ENCODE results near the gene GID8. TPM values are rescaled to one million over a fixed set of nuclear protein-coding genes. Genes with fewer than 3 reads are reported as not detected.

GID8 gene
- total RNA-seq, 2 experiments from 2014 or later, result 39.6 to 46.1 TPM

DNA sequence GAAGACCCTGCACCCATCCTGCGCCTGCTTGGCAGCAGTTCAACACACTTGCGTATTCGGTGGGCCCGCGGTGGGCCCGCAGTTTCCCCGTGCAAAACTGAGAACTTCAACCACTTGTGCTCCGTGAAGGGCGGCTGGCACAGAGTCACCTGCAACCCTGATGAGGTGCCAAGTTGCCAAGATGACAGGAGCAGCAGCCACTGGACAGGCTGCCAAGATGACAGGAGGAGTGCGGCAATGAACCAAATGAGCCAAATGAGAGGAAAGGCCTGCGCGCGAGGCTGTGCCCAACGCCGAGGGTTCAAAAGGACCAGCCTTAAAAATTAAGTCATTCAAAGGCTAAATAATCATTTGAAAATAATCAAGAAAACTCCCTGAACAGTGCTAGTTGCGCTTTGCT lies 31.7 kb upstream of the GID8 start:
- Histone ChIP-seq H3K27me3 (ENCODE audit: control insufficient read depth in 1 of 2, insufficient read depth in 2 of 2, low read length in 2 of 2) (no peaks in the 10 kb centered on the region), H3K9me3 (ENCODE audit: control insufficient read depth in 1 of 2, insufficient read depth in 1 of 2, low read length in 2 of 2) (no peaks in the 10 kb centered on the region), H3K36me3 (ENCODE audit: insufficient read depth, low read length) (peaks cover 94% of the 10 kb centered on the region), H3K4me1 (ENCODE audit: insufficient read depth, low read length) (peaks cover 7% of the 10 kb centered on the region), H3K4me3 (ENCODE audit: low read length) (no peak overlapping the region), H3K27ac (ENCODE audit: low read depth in 1 of 2, low read length in 2 of 2) (no peak overlapping the region)
- Mint-ChIP-seq H3K27me3 (no peaks in the 10 kb centered on the region), H3K27ac (no peak overlapping the region), H3K9me3 (no peaks in the 10 kb centered on the region), H3K4me1 (ENCODE audit: low read depth) (peaks cover 27% of the 10 kb centered on the region), H3K36me3 (ENCODE audit: low read depth) (peaks cover 94% of the 10 kb centered on the region), H3K4me3 (no peak overlapping the region)
- ChIA-PET POLR2A (no interaction called here), CTCF (no interaction called here)
- intact Hi-C loops (cut with DNase I, micrococcal nuclease), result no loop called here
- TF ChIP-seq, protein P1, sequence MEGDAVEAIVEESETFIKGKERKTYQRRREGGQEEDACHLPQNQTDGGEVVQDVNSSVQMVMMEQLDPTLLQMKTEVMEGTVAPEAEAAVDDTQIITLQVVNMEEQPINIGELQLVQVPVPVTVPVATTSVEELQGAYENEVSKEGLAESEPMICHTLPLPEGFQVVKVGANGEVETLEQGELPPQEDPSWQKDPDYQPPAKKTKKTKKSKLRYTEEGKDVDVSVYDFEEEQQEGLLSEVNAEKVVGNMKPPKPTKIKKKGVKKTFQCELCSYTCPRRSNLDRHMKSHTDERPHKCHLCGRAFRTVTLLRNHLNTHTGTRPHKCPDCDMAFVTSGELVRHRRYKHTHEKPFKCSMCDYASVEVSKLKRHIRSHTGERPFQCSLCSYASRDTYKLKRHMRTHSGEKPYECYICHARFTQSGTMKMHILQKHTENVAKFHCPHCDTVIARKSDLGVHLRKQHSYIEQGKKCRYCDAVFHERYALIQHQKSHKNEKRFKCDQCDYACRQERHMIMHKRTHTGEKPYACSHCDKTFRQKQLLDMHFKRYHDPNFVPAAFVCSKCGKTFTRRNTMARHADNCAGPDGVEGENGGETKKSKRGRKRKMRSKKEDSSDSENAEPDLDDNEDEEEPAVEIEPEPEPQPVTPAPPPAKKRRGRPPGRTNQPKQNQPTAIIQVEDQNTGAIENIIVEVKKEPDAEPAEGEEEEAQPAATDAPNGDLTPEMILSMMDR (IDR thresholded peaks at IDR 0.05), result no peak
- ATAC-seq (ENCODE audit: poor library complexity) (no peak), DNase-seq (no peak)

DNA sequence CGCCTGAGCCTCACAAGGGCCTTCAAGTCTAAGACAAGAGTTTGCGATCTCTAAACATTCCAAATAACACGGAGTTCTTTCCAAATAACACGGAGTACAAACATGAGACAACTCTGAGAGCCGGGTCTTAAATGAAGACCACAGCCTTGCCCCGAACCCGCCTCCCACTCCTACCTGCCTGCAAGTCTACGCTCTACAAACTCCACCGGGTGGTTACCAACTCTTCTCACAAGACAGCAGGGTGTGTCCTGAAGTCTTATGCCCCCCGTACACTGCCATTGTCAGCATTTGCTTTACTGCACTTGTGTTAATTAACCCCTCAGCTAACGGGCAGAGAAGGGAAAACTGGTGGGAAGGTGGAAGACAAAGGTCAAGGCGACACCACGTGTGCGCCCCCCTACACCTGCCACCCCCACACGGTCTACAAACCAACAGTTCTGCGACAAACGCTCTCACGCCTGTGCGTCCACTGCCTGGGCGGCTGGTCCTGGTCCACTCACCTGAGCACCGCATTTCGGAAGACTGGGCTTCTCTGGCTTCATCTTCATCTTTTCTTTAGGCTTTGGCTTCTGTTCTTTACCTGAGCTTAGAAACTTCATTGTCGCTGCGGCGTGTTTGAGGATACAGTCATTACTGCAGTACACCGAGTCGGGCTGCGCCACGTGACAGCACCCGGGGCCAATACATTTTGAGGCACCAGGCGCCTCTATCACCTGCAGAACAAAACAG lies 31.1 kb upstream of the GID8 start:
- Histone ChIP-seq H3K27ac (ENCODE audit: low read depth in 1 of 2, low read length in 2 of 2) (no peak overlapping the region), H3K4me1 (ENCODE audit: insufficient read depth, low read length) (peaks cover 9% of the 10 kb centered on the region), H3K36me3 (ENCODE audit: insufficient read depth, low read length) (peaks cover 95% of the 10 kb centered on the region), H3K4me3 (ENCODE audit: low read length) (no peak overlapping the region), H3K9me3 (ENCODE audit: control insufficient read depth in 1 of 2, insufficient read depth in 1 of 2, low read length in 2 of 2) (no peaks in the 10 kb centered on the region), H3K27me3 (ENCODE audit: control insufficient read depth in 1 of 2, insufficient read depth in 2 of 2, low read length in 2 of 2) (no peaks in the 10 kb centered on the region)
- peaks cover 94% of the 10 kb centered on the region for H3K36me3 Mint-ChIP-seq (ENCODE audit: low read depth)
- DNase-seq (no peak), ATAC-seq (ENCODE audit: poor library complexity) (no peak)
- peaks cover 30% of the 10 kb centered on the region for H3K4me1 Mint-ChIP-seq (ENCODE audit: low read depth)
- H3K27me3 Mint-ChIP-seq, result no peaks in the 10 kb centered on the region
- H3K9me3 Mint-ChIP-seq, result no peaks in the 10 kb centered on the region
- intact Hi-C loops (cut with DNase I, micrococcal nuclease), result no loop called here
- no peak overlapping the region for H3K4me3 Mint-ChIP-seq
- TF ChIP-seq, protein P1 (IDR thresholded peaks at IDR 0.05), result no peak
- CTCF ChIA-PET, result interaction anchor here (0.9 to 2.3 kb wide), 11 partner anchors 8 to 102 kb away, joined by 3 to 21 read pairs (median 7); partner anchors contain the start of gene GID8
- POLR2A ChIA-PET, result interaction anchor here (1.8 kb wide), 1 partner anchor 11 kb away, joined by 10 read pairs; no protein-coding TSS in a partner anchor
- peak overlapping the region; percentile 43 for H3K27ac Mint-ChIP-seq

DNA sequence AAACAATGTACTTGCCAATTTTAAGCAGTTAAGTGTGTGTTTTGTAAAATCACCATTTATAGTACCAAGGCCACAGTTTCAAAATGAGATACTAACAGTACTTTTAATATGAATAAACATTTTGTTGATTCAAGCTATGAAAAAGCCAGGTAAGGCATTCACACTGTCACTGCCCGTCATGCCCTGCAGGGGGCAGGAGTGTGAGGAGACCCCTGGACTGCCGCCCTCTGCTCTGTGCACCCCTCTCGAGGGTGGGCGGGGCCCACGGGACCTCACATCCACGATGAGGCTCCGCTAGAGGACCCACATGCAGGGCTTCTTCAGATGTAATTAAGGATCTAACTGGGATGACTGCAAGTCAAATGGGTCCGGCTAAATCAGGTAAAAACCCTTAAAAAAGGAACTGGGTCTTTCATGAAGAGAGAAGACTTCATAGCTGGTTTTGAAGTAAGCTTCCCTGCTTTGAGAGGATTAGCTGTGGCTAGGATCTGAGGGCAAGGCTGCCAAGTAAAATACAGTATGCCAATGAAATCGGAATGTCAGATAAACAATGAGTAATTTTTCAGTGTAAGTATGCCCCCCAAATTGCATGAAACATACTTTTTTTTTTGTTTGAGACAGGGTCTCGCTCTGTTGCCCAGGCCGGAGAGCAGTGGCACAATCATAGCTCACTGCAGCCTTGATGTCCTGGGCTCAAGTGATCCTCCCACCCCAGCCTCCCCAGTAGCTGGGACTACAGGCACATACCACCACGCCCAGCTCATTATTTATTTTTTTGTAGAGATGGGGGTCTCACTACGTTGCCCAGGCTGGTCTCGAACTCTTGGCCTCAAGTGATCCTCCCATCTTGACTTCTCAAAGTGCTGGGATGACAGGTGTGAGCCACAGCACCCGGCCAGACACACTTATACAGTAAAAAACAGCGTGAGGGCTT lies 30.3 kb upstream of the GID8 start:
- CTCF ChIA-PET, result interaction anchor here (0.9 to 2.3 kb wide), 11 partner anchors 9 to 101 kb away, joined by 3 to 21 read pairs (median 7); partner anchors contain the start of gene GID8
- peak overlapping the region; percentile 43 for H3K27ac Mint-ChIP-seq
- Histone ChIP-seq H3K27me3 (ENCODE audit: control insufficient read depth in 1 of 2, insufficient read depth in 2 of 2, low read length in 2 of 2) (no peaks in the 10 kb centered on the region), H3K9me3 (ENCODE audit: control insufficient read depth in 1 of 2, insufficient read depth in 1 of 2, low read length in 2 of 2) (no peaks in the 10 kb centered on the region), H3K27ac (ENCODE audit: low read depth in 1 of 2, low read length in 2 of 2) (no peak overlapping the region), H3K4me3 (ENCODE audit: low read length) (no peak overlapping the region), H3K36me3 (ENCODE audit: insufficient read depth, low read length) (peaks cover 94% of the 10 kb centered on the region), H3K4me1 (ENCODE audit: insufficient read depth, low read length) (peaks cover 12% of the 10 kb centered on the region)
- ATAC-seq (ENCODE audit: poor library complexity) (peak; percentile 78), DNase-seq (peak in 6 of 14 experiments; percentile 28 to 70 (median 42))
- peaks cover 34% of the 10 kb centered on the region for H3K4me1 Mint-ChIP-seq (ENCODE audit: low read depth)
- H3K4me3 Mint-ChIP-seq, result no peak overlapping the region
- no peaks in the 10 kb centered on the region for H3K9me3 Mint-ChIP-seq
- POLR2A ChIA-PET, result interaction anchor here (1.8 kb wide), 1 partner anchor 11 kb away, joined by 10 read pairs; no protein-coding TSS in a partner anchor
- intact Hi-C loops (cut with DNase I, micrococcal nuclease), result no loop called here
- TF ChIP-seq, protein P1 (IDR thresholded peaks at IDR 0.05), result peak; percentile 55
- H3K36me3 Mint-ChIP-seq (ENCODE audit: low read depth), result peaks cover 94% of the 10 kb centered on the region
- no peaks in the 10 kb centered on the region for H3K27me3 Mint-ChIP-seq

All from CD4-positive, alpha-beta T cell (primary cell).